ENCODE measurements around the gene FYTTD1.
"Not testable (repeated sequence)": the region's sequence is repeated elsewhere in the genome, so short reads cannot be mapped to it uniquely, and the experiment has no call there.

The FYTTD1 gene, protein sequence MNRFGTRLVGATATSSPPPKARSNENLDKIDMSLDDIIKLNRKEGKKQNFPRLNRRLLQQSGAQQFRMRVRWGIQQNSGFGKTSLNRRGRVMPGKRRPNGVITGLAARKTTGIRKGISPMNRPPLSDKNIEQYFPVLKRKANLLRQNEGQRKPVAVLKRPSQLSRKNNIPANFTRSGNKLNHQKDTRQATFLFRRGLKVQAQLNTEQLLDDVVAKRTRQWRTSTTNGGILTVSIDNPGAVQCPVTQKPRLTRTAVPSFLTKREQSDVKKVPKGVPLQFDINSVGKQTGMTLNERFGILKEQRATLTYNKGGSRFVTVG

DNA sequence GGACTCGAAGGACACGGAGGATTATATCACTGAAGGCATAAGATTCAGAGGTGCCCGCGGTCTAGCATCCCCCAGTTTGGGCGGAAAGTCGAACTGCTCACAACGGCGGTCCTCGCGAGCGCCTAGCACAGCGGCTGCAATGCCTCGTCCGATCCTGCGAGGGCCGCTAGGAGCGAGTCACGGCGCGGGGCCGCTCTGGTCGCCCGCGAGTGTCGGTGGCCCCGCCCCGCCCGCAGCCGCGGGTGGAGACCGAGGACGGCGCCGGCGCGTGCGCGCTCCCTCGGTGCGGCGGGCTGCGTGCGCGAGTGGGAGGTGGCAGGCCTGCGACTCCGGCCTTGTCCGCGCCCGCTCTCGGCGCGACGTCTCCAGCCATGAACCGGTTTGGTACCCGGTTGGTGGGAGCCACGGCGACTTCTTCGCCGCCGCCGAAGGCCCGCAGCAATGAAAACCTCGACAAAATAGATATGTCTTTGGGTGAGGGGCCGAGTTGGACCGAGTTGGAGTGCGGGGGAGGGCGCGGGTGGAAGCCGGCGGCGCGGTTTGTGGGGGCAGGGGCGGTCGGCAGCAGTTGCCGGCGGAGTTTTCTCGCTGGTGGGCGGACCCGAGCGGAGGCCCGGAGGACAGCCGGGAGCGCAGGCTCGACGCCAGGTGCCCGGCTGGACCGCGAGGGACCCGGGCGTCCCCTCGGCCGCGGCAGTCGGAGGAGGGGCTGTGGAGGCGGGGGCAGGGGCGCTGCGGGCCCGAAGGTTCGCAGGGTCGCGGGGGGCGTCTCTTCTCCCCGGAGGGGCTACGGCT is at the start of gene FYTTD1:
Gene FYTTD1 (plus strand): TSS at position 283 of the 795 bp plus-strand sequence. CDS start 89 bp downstream, at position 372.
- DNase-seq: peak; percentile 95

DNA sequence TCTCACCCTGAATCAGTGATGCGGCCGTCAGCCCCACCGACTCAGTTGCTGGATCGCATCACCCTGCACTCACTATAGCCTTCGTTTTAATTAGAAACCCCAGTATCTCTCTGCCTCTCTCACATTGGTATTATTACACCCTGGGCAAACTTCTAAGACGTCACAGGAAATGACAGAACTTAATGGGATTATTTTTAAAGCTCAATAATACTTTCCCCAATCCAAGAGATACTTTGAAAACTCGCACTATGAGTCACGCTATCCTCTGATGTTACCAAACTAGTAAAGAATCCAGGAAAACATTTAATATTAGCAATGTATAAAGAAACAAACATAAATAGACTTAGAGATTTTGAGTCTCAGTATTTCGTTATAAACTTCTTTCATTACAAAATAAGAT is 49.6 kb upstream of the FYTTD1 start:
- DNase-seq: no peak

DNA sequence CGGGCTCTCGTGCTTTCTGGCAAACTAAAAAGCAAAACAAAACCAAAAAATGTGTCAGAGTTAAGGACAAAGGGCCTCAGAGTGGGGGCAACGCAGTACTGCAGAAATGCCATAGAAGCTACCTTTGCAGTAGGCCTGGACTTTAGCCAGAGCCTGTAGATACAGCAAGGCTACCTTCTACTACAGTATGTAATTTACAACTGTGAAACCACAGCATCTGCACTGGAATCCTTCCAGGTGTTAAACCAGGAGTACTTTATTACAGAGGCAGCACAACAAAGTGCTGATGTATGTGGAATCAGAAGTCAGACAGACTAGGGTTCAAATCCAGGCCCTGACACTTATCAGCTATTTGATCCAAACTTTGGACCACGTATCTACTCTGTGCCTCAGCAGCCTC is 47.8 kb upstream of the FYTTD1 start:
- no peak for DNase-seq

DNA sequence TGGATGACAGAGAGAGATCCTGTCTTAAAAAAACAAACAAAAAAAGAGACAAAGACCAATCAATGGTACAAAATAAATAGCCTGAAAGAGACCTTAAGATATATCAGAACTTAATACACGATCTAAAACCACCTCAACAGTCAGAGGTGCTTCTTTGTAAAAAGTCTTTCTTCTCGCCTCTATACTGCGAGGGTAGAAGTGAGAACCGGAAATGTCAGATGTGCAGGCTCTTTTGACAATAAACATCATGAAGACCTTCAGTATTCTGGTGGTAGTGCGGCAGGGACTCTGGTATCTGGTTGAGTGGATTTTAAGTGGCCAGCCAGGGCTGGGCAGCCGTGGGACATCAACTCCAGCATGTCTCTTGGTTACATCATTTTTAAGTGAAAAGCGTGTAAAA is 43.0 kb upstream of the FYTTD1 start:
- no peak for DNase-seq

DNA sequence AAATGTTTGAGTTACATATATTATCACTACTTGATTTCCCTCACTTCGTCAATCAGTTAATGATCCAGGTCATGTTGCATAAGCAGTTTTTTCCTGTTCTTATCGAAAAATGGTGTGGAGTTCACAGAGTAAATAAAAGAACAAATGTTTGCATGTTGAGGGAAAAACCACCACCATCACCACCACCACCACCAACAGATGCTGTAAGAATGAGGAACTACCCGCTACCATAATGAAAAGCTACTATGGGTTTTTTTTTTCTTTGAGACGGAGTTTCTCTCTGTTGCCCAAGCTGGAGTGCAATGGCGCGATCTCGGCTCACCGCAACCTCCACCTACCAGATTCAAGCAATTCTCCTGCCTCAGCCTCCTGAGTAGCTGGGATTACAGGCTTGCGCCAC is 40.5 kb upstream of the FYTTD1 start:
- DNase-seq: no peak

DNA sequence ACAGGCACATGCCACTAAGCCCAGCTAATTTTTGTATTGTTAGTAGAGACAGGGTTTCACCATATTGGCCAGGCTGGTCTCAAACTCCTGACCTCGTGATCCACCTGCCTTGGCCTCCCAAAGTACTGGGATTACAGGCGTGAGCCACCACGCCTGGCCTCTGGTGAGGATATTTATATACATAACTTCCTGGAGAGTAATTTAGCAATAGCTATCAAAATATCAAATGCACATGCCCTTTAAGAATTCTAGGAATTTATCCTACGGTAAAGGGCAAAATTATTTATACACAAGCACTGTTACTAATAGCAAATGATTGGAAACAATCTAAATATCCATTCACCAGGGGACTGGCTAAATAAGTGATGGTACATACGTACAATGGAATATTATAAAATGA is 38.7 kb upstream of the FYTTD1 start:
- not testable (repeated sequence) for DNase-seq

DNA sequence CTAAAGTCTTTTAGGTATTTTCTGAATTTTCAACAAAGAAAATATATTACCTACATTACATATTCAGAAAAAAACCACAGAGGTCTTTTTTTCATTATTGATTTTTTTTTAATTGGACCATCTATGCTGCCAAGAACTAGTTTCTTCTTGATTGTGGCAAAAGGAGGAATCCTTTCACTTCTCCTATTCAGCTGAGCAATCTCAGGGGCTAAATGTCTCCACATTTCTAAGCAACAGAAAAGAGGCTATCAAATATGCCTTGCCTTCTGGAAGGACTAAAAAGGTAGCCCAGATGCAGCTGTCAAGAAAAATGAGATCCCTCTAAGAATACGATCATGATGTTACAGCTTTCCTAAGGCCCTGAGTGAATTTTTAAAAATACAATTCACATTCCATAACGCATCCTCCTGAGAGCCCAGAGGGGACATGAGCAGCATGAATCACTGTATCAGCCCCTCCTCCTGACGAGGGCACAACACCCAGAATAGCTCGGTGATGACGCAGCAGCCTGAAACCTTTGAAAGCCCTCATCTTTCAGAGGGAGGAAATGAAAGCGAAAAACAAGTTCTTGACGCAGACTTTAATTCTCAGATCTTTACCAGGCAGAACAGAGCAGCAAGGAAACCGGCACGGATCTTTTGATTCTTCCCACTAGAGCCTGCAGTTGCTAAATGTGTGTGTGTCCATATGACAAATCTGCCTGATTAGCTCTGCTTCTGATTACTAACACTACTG is 37.5 kb upstream of the FYTTD1 start:
- DNase-seq: peak; percentile 87

DNA sequence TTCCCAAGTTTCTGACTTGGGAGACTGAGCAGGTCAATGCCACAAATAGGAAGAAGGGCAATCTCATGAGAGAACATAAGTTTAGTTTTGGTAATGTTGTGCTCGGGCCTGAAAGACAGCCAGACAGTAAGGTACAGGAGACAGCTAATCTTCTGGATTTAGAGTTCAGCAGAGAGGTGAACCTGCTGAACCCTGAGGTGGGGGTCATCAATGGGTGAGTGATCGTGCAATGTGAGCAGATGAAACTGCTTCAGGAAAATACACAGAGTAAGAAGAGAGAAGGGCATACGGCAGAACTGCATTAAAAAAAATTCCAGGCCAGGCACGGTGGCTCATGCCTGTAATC is 36.2 kb upstream of the FYTTD1 start:
- DNase-seq: no peak

DNA sequence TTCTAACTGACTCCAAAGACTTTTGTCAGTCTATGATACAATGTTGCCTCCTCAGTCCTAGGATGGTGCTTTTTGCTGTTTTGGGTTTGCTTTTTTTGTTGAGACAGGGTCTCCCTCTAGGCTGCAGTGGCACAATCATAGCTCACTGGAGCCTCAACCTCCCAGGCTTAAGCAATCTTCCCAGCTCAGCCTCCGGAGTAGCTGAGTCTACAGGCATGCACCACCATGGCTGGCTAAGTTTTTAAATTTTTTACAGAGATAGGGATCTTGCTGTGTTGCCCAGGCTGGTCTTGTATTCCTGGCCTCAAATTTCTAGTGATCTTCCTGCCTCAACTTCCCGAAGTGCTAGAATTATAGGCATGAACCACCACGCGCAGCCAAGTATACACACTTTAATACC is 35.4 kb upstream of the FYTTD1 start:
- DNase-seq: no peak

DNA sequence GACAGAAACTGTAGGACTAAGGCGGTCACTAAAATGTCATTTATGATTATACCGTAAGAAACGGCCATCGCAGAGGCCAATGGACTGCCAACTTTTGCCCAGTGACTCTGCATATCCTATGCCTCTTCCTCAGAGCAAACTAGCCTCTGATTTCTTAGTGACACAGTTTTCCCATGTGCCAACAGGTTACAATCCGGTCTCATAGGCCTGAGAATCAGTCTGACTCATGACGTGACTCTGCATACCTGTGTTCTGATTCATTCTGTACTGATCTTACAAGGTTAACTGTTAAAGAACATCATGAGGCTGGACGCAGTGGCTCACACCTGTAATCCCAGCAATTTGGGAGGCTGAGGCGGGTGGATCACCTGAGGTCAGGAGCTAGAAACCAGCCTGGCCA is 30.8 kb upstream of the FYTTD1 start:
- DNase-seq: no peak

DNA sequence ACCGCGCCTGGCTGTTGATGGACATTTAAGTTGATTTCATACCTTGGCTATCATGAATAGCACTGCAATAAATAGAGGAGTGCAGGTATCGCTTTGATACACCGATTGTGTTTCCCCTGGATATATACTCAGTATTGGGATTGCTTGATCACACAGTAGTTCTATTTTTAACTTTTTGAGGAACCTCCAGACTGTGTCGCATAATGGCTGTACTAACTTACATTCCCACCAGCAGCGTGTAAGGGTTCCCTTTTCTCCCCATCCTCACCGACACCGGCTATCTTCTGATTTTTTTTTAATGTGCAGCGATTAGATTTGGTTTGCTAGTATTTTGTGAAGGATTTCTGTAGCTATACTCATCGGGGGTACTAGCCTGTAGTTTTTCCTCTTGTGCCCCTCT is 29.0 kb upstream of the FYTTD1 start:
- no peak for DNase-seq

DNA sequence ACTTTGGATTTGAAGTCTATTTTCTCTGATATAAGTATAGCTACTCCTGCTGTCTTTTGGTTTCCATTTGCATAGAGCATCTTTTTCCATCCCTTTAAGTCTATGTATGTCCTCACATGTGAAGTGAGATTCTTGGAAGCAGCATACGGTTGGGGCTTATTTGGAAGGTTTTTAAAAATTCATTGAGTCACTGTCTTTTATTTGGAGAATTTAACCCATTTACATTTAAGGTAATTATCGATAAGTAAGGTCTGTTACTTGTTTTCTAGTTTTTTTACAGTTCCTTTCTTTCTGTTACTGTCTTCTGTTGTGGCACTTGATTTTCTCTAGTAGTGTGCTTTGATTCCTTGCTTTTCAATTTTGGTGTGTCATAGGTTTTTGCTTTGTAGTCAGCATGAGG is 26.9 kb upstream of the FYTTD1 start:
- DNase-seq: no peak

DNA sequence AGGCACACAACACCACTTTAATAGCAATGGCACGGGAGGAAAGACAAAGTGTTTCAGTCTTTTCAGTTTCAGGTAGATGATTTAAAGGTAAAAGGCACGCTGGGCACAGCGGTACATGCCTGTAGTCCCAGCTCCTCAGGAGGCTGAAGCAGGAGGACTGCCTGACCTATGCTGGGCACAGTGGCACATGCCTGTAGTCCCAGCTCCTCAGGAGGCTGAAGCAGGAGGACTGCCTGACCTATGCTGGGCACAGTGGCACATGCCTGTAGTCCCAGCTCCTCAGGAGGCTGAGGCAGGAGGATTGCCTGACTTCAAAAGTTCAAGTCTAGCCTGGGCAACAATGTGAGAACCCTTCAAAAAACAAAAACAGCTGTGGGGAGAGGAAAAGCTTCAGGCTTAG is 21.8 kb upstream of the FYTTD1 start:
- DNase-seq: not testable (repeated sequence)

DNA sequence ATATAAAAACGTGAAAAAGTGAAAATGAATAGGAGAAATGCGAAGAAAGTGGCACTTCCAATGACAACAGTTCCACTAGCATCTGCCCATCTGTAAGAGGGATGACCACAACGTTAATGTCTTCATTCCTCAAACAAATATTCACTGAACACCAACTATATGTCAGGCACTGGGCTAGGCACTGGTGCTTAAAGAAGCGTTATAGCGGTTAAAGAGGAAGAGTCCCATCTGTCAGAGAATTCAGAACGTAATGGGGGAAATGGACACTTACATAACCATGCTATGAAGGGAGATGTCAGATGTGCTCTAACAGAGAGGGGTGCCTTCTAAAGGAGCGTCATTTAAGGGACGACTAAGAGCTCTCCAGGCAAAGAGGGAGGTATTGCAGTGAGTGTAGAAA is 21.2 kb upstream of the FYTTD1 start:
- no peak for DNase-seq

DNA sequence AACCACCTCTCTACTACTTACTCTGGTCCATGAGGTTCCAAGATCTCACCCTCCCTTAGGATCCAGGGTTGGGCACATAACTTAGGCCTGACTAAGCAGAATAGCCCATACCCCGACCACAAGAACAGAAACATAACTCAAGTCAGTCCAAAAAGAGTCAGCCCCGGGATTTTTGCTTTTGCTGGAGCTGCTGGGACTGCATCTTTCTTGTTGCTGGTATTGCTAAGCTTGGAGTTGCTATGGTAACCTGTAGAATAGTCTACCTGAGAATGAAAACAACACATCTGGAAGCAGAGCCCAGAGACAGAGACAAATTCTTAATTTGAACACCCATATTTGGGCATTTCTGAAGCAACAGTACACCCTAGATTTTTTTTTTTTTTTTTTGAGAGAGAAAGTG is 19.5 kb upstream of the FYTTD1 start:
- DNase-seq: no peak

DNA sequence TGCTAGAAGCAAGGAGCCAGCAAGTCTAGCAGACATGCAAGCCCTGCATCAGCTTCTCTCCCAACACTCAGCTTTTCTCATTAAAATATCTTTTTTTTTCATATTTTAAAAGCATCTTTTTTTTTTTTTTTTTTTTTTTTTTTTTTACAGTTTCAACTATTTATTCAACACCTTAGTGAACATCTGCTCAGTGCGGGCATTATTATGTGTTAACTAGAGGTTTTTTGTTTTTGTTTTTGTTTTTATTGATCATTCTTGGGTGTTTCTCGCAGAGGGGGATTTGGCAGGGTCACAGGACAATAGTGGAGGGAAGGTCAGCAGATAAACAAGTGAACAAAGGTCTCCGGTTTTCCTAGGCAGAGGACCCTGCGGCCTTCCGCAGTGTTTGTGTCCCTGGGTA is 18.9 kb upstream of the FYTTD1 start:
- not testable (repeated sequence) for DNase-seq

DNA sequence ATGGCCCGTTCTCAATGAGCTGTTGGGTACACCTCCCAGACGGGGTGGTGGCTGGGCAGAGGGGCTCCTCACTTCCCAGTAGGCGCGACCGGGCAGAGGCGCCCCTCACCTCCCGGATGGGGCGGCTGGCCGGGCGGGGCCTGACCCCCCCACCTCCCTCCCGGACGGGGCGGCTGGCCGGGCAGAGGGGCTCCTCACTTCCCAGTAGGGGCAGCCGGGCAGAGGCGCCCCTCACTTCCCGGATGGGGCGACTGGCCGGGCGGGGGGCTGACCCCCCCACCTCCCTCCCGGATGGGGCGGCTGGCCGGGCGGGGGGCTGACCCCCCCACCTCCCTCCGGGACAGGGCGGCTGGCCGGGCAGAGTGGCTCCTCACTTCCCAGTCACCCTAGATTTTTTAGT is 18.2 kb upstream of the FYTTD1 start:
- not testable (repeated sequence) for DNase-seq

DNA sequence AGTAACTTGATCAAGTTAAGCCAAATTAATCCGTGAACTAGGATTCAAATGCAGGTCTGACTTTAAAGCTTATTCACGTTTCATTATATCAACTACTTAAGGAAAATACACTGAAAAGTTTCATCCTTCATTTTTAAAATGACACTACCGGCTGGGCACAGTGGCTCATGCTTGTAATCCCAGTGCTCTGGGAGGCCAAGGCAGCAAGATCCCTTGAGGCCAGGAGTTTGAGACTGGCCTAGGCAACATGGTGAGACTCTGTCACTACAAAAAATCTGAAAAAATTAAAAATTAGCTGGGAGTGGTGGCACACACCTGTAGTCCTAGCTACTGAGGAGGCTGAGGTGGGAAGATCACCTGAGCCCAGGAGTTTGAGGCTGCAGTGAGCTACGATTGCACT is 16.6 kb upstream of the FYTTD1 start:
- DNase-seq: no peak

DNA sequence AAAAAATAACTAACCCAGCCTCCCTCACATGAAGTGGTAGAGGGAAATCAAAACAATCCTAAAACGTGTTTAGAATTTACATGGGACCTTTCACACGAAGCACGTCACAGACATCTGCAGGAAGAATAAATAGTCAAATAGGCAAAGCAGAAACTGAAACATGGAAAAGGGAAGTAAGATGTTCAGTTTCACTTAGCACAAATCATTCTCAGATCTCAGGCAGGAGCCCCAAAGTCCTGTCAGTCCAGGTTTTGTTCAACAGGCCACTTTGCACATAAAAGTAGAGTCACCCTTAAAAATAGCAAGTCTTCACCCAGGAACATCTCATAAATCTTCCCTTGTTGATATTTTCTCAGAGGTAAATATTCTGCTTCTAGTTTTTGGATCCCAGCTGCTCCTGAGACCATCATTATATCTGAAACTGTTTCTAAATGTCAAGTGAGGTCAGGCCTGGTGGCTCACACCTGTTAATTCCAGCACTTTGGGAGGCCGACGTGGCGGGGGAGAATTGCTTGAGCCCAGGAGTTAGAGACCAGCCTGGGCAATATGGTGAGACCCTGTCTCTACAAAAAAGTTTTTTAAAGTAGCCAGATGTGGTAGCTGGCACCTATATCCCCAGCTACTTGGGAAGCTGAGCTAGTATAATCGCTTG is 14.9 kb upstream of the FYTTD1 start:
- no peak for DNase-seq

DNA sequence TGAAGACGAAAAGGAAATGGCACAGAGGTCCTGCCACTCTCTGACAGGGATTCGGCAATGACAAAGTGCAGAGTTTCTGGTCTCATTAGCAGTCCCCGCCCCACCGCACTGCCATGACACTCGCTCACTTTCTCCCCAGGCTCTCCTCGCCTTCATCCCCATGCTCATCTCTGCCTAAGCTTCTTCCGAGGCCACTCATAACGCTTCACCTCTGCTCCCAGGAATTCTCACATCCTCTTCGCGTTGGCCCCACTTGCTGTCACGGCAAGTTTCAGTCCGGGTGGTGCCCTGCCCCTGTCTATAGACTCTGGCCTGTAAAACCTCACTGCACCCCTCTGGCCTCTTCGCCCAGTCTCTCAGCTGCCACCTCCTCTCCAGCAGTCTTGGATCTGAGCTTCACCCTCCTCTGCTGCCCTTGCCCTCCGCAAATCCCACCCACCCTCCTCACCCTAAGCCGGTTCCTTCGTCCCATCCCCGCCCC is 13.6 kb upstream of the FYTTD1 start:
- no peak for DNase-seq

DNA sequence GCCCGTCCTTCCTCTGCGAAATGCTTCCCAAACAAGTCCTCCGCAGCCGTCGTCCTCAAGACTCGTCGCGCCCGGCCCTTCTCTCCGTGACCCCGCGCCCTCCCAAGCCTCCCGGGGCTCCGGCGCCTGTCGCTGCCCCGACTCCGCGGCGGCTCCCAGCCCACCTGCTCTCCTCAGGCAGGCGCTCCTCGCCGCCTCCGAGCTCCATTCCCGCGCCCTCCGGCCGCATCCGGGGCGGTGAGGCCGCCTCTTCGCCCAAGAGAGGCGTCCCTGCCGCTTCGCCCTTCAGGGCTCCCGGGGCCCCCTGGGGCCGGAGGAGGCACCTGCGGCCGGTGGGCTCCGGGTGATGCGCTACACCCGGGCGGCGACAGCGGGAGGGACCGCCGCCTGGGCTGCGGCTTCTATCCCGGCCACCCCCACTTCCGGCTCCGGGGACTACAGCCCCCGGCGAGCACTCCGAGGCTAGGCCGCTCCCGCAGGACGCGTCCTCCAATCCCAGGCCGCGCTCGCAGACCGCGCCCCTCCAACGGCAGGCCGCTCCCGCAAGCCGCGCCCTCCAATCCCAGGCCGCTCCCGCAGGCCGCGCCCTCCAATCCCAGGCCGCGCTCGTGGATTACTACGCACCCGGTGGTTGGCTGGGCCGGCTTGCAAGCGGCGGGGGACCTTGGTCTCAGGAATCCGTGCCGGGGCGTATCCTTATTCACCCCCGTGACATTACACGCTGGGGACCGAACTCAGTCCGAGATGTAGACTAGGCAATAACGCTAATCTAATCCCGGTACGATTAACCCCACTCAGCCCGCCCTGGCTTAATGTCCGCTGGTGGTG is 13.0 kb upstream of the FYTTD1 start, which contains the start of gene RUBCN:
Gene RUBCN (minus strand): TSS at position 414 of the 828 bp plus-strand sequence. CDS start 185 bp downstream, at position 229.
- peak; percentile 97 for DNase-seq

DNA sequence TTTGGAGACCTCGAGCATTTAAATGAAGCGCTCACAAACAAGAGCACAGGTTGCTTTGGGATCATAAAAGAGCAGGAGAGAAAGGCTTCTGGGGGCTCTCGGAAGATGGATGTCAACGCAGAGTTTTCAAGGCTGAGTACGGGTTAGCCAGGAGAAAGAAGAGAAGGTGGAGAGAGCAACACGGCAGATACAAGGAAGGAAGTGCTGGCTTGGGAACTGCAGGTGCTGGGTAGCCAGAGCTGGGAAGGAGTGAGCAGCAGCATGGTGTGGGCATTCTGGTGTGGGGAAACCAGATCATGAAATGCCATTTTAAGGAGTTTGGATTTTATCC is 12.4 kb upstream of the FYTTD1 start:
- DNase-seq: no peak

Measured in eye (tissue), 1 donor.